ENCODE results near the gene PCGF2.

DNA sequence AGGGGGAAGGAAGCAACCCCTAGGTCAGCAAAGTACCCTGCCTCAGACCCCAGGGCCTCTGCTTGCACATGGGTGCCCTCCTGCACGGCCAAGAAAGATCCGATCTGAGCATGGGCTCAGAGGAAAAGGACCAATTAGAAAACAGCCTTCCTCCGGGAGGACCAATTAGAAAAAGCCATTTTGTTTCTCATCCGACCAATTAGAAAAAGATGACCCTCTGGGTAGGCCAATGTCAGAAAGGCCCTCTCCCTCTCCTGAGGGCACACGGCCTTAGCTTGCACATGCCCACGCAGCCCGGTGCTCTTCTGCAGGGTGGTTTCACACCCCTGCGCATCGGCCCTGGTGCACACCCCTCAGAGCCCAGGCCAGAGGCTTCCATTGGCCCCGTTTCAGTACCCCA is 23.1 kb downstream of the PCGF2 start:
- no peak for TF ChIP-seq EZH2 (IDR thresholded peaks at IDR 0.05)
- TF ChIP-seq POLR2AphosphoS5 (IDR thresholded peaks at IDR 0.05; ENCODE audit: borderline replicate concordance, low read depth, low read length) = no peak
